ENCODE results near the gene SDK2. TPM values are rescaled to one million over a fixed set of nuclear protein-coding genes. Genes with fewer than 3 reads are reported as not detected.
"Not testable (repeated sequence)": the region's sequence is repeated elsewhere in the genome, so short reads cannot be mapped to it uniquely, and the experiment has no call there.

The SDK2 gene
- total and polyA plus RNA-seq, 2 of the 8 experiments (the other 6 are each of a cell fraction or from before 2014, with no cell fraction given) = 3.9 to 4.1 TPM

DNA sequence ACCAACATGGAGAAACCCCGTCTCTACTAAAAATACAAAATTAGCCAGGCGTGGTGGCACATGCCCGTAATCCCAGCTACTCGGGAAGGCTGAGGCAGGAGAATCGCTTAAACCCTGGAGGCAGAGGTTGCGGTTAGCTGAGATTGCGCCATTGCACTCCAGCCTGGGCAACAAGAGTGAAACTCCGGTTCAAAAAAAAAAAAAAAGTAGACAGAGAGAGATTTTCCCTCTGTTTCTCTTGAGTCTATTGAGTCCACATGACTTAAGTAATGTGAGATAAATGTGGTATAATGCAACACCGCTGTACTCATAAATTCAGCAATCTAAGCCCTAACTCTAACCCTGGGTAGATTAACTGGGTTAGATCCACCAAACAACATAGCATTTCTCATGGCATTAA is 310.8 kb downstream of the SDK2 start:
- 97% methylated on average over 8 of the region's 9 CpGs; no CpG with 5 or more reads in 1 of the 2 experiments for whole genome bisulfite sequencing, 2 experiments (ENCODE audit: extremely low coverage in 1 of 2, insufficient coverage in 1 of 2, insufficient read length in 1 of 2, insufficient replicate concordance in 2 of 2, low coverage in 1 of 2, low lambda C conversion rate in 2 of 2, missing lambda C conversion rate in 1 of 2)
- not testable (repeated sequence) for H4K20me1 ChIP-seq (replicated peaks in 1 of 2; ENCODE audit: control insufficient read depth in 1 of 2, insufficient read depth in 2 of 2, low read length in 2 of 2)

More for the DNA sequence above, 310.8 kb downstream of the SDK2 start:
- H3K79me2 ChIP-seq (ENCODE audit: control insufficient read depth in 1 of 2, insufficient read depth in 2 of 2, low read length in 2 of 2); H2BK15ac ChIP-seq (ENCODE audit: low read length); H3K36me3 ChIP-seq (ENCODE audit: control insufficient read depth in 2 of 4, insufficient read depth in 4 of 4, low read length in 3 of 4); H2BK120ac ChIP-seq (replicated peaks; ENCODE audit: low read depth, low read length); H4K8ac ChIP-seq (ENCODE audit: extremely low read depth, insufficient read depth, low read length); H4K91ac ChIP-seq (replicated peaks; ENCODE audit: insufficient read length, low read length); H3K56ac ChIP-seq (replicated peaks; ENCODE audit: insufficient read length, low read depth, low read length); H3K79me1 ChIP-seq (ENCODE audit: low read depth, low read length); H2BK12ac ChIP-seq (ENCODE audit: low read depth, low read length); H3K9ac ChIP-seq (replicated peaks in 1 of 4; ENCODE audit: extremely low read depth in 1 of 4, low read depth in 3 of 4, low read length in 3 of 4); H3K23ac ChIP-seq (ENCODE audit: insufficient read length); H3K14ac ChIP-seq (ENCODE audit: insufficient read length); H3K4me3 ChIP-seq (ENCODE audit: extremely low read depth in 1 of 4, insufficient read depth in 2 of 4, low read depth in 3 of 4, low read length in 4 of 4); H3K23me2 ChIP-seq (ENCODE audit: low read depth, low read length); H4K5ac ChIP-seq (ENCODE audit: insufficient read length, low read depth, low read length); H3K4me1 ChIP-seq (replicated peaks in 1 of 4; ENCODE audit: control insufficient read depth in 3 of 4, insufficient read depth in 4 of 4, low read length in 3 of 4); H3K18ac ChIP-seq (ENCODE audit: extremely low read depth, low read length); H3K9me3 ChIP-seq (ENCODE audit: insufficient read depth in 2 of 2, low read depth in 1 of 2, low read length in 1 of 2); H3K4ac ChIP-seq (replicated peaks; ENCODE audit: insufficient read length, low read depth, low read length); H2AFZ ChIP-seq (ENCODE audit: low read length); H2BK5ac ChIP-seq (ENCODE audit: low read depth, low read length); H2BK20ac ChIP-seq (ENCODE audit: low read length); FAIRE-seq; H3K27me3 ChIP-seq (replicated peaks in 1 of 4; ENCODE audit: control insufficient read depth in 3 of 4, extremely low read depth in 1 of 4, insufficient read depth in 3 of 4, low read length in 3 of 4); DNase-seq (ENCODE audit: low read depth in 1 of 2, low spot score in 2 of 2); H2AK5ac ChIP-seq (ENCODE audit: low read depth, low read length); H3K4me2 ChIP-seq (ENCODE audit: insufficient read depth in 1 of 2, low read depth in 2 of 2, low read length in 2 of 2); H3K27ac ChIP-seq (ENCODE audit: low read depth, low read length): not testable (repeated sequence)
- ChIA-PET POLR2A (ENCODE audit: partially characterized antibody) (interaction anchor here (1.1 kb wide), 1 partner anchor 11 kb away, joined by 3 read pairs; no protein-coding TSS in a partner anchor), CTCF (ENCODE audit: partially characterized antibody) (interaction anchor here (0.9 to 1.3 kb wide), 2 partner anchors 22 to 26 kb away, joined by 3 to 9 read pairs; partner anchors contain the start of gene CDC42EP4)
